Right lobe of liver (tissue), 6 donors: ENCODE measurements around the gene CEP112. TPM values are rescaled to one million over a fixed set of nuclear protein-coding genes. Genes with fewer than 3 reads are reported as not detected.

Source experiments
- ATAC-seq, 4 donors: fragments of 200-7000 bp; cut with Tn5 transposase; one replicate each; pipeline ENCODE4 v1.9.1; 2020; ENCODE audit warnings: mild to moderate bottlenecking in 4 of 4, moderate library complexity in 4 of 4
- DNase-seq, 3 donors: peaks; one replicate each; pipeline ENCODE4 v3.0.0-alpha.2; 2020
- H3K27ac ChIP-seq, 3 donors: fragments of 200-600 bp; one replicate each; pipeline ENCODE4 v1.8.0; 2022
- H3K27me3 ChIP-seq, 2 donors: fragments of 200-600 bp; one replicate each; pipeline ENCODE4 v1.8.0; 2022
- H3K36me3 ChIP-seq, 4 donors: fragments of 200-600 bp; sonication (generic) in 1 of 4; one replicate each; pipeline versions ENCODE4 v1.5.1 to v1.8.0; 2017 to 2022; ENCODE audit warnings: control low read depth in 1 of 4
- H3K4me1 ChIP-seq, 4 donors: fragments of 200-600 bp; sonication (generic) in 1 of 4; one replicate each; pipeline versions ENCODE4 v1.5.1 to v1.8.0; 2017 to 2022; ENCODE audit warnings: control low read depth in 1 of 4
- H3K4me3 ChIP-seq, 3 donors: fragments of 200-600 bp; one replicate each; pipeline ENCODE4 v1.8.0; 2022
- H3K9me3 ChIP-seq, 4 donors: fragments of 200-600 bp; sonication (generic) in 1 of 4; one replicate each; pipeline versions ENCODE4 v1.5.1 to v1.8.0; 2017 to 2022; ENCODE audit warnings: control low read depth in 1 of 4
- POLR2A ChIP-seq: fragments of 450-650 bp; IDR thresholded peaks from one replicate; pipeline ENCODE4 v1.6.1; 2017; ENCODE audit warnings: antibody characterized with exemption, mild to moderate bottlenecking
- WGBS: methylation state at CpG from one replicate; pipeline ENCODE4 v1.1.6; 2018; ENCODE audit warnings: low coverage, low lambda C conversion rate; ENCODE audit not compliant: insufficient coverage; ENCODE audit errors: missing lambda C conversion rate; 5-methylcytosine and 5-hydroxymethylcytosine counted together
- intact Hi-C, 2 donors: fragments of 100-400 bp; cut with DNase I; formaldehyde crosslinking; loops; one replicate each; pipeline versions ENCODE4 v1.11.2 to v1.14.1; 2022
- total RNA-seq, 6 experiments: library from RNA; depleted of rRNA in 2 of 6; stranded (reverse); fragments of >200 nt in 2 of 6; fragmentation: NEBNext Ultra II Directional in 3 of 6; extraction: Animal tissue kit (Norgen Biotek cat#: 25700) in 3 of 6; gene quantifications; one replicate each; pipeline versions ENCODE4 v1.1.0 to v1.2.4, GENCODE V29; 2016 to 2023
- TF ChIP-seq, protein P1 (sequence below), 4 donors: fragments of 200-600 bp in 3 of 4; fragments of 450-650 bp in 1 of 4; IDR thresholded peaks; one replicate each; pipeline versions ENCODE4 v1.5.1 to v1.8.0; 2016 to 2022; ENCODE audit warnings: antibody characterized with exemption in 4 of 4, mild to moderate bottlenecking in 2 of 4
- donor health status: DM: no; HTN: yes; CAD: no.
- donor health status: DM: no; HTN: no; CAD: no.
- donor health status: DM: no; HTN: no; CAD: no.
- donor health status: DM: no; HTN: yes; CAD: no.
- donor health status: DM: no; HTN: yes; CAD: no.

Gene CEP112
- total RNA-seq, 6 experiments from 2014 or later = 2.2 to 4.6 (median 3.9) TPM

DNA sequence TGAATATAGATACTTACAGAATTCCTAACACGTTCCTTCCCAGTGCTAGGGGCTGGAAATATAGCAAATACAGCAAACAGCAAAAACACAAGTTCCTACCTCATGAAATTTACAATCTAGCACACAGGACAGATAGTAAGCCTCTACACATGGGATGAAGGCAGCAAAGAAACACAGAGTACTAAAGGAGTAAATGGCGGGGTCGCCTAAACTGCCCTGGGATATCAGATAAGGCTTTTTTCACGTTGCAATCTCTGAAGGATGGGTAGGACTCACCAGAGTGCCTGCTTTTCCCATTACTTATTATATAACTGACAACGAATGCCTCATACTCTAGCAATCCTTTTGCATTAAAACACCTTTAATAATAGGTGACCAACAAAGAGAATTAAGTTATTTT lies 19.8 kb downstream of the CEP112 start:
- intact Hi-C loops = no loop called here
- Histone ChIP-seq H3K27me3 (no peaks in the 10 kb centered on the region), H3K9me3 (no peaks in the 10 kb centered on the region), H3K4me3 (no peak overlapping the region), H3K27ac (no peak overlapping the region), H3K36me3 (no peaks in the 10 kb centered on the region), H3K4me1 (no peaks in the 10 kb centered on the region)
- TF ChIP-seq, protein P1, sequence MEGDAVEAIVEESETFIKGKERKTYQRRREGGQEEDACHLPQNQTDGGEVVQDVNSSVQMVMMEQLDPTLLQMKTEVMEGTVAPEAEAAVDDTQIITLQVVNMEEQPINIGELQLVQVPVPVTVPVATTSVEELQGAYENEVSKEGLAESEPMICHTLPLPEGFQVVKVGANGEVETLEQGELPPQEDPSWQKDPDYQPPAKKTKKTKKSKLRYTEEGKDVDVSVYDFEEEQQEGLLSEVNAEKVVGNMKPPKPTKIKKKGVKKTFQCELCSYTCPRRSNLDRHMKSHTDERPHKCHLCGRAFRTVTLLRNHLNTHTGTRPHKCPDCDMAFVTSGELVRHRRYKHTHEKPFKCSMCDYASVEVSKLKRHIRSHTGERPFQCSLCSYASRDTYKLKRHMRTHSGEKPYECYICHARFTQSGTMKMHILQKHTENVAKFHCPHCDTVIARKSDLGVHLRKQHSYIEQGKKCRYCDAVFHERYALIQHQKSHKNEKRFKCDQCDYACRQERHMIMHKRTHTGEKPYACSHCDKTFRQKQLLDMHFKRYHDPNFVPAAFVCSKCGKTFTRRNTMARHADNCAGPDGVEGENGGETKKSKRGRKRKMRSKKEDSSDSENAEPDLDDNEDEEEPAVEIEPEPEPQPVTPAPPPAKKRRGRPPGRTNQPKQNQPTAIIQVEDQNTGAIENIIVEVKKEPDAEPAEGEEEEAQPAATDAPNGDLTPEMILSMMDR (IDR thresholded peaks at IDR 0.05) = no peak
- no peak for TF ChIP-seq POLR2A
- DNase-seq (no peak), ATAC-seq (no peak)
- 56% methylated on average over 3 of the region's 5 CpGs for WGBS

DNA sequence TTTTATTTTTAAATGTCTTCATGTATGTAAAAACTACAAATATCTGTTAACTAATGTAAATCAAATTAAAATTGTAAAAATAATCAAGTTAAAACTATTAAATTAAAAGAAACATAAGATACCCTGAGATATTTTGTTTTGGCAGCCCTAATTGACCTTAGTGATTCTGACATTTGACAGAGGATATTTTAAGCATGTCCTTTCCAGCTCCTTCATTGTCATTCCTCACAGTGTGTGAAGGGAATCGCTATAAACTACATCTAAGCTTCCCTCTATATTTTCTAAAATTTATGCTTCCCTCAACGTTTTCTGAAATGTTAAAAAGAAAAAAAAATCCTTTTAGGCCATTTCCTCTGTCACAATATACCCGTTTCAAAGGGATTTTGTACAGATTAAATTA lies 20.2 kb downstream of the CEP112 start:
- WGBS = 64% methylated on average over 3 of the region's 3 CpGs
- TF ChIP-seq POLR2A = no peak
- TF ChIP-seq, protein P1 (IDR thresholded peaks at IDR 0.05) = no peak
- no peaks in the 10 kb centered on the region for H3K9me3 ChIP-seq
- H3K27ac ChIP-seq = no peak overlapping the region
- DNase-seq (no peak), ATAC-seq (no peak)
- H3K36me3 ChIP-seq = no peaks in the 10 kb centered on the region
- no peak overlapping the region for H3K4me3 ChIP-seq
- H3K27me3 ChIP-seq = no peaks in the 10 kb centered on the region
- intact Hi-C loops = no loop called here
- H3K4me1 ChIP-seq = no peaks in the 10 kb centered on the region

DNA sequence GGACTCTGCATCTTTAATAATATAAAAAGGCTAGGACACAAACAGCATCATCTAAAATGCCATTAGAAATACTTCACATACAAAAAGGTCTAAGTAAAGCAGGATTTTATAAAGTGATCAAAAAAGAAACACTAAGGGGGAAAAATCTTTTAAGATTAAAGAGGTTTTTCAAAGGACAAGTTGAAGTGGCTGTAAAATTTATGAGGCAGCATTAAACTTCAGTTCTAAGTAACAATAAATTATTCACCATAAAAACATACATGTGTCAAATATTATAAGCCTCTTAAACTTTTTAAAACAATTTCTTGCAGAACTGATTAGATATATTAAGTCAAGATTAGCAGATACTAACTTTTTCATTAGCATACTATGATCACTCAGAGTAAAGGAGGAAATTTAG lies 20.8 kb downstream of the CEP112 start:
- TF ChIP-seq, protein P1 (IDR thresholded peaks at IDR 0.05) = no peak
- no peak for TF ChIP-seq POLR2A
- DNase-seq (no peak), ATAC-seq (no peak)
- no peaks in the 10 kb centered on the region for H3K36me3 ChIP-seq
- H3K27ac ChIP-seq = no peak overlapping the region
- no peaks in the 10 kb centered on the region for H3K4me1 ChIP-seq
- no peak overlapping the region for H3K4me3 ChIP-seq
- H3K27me3 ChIP-seq = no peaks in the 10 kb centered on the region
- intact Hi-C loops = no loop called here
- H3K9me3 ChIP-seq = no peaks in the 10 kb centered on the region

DNA sequence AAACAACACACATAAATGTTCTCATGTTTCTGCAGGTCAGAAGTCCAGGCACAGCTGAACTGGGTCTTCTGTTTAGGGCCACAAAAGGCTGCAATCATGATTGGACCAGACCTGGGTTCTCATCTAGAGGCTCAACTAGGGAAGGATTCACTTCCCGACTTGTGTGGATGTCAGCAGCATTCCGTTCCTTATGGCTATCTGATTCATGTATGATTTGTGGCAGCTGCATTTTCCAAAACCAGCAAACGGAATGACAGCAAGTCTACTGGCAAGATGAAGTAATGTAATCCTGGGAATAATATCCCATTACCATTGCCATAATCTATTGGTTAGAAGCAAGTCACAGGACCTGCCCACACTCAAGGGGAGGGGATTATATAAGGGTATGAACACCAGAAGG lies 22.1 kb downstream of the CEP112 start:
- no peaks in the 10 kb centered on the region for H3K4me1 ChIP-seq
- ATAC-seq = no peak

More for the DNA sequence above, 22.1 kb downstream of the CEP112 start:
- Histone ChIP-seq H3K27ac (no peak overlapping the region), H3K4me3 (no peak overlapping the region), H3K36me3 (no peaks in the 10 kb centered on the region), H3K9me3 (no peaks in the 10 kb centered on the region), H3K27me3 (no peaks in the 10 kb centered on the region)
- TF ChIP-seq, protein P1 (IDR thresholded peaks at IDR 0.05) = no peak
- no peak for TF ChIP-seq POLR2A
- intact Hi-C loops = no loop called here
- no peak for DNase-seq
- WGBS = 63% methylated on average over 3 of the region's 3 CpGs
